Activated CD8-positive, alpha-beta memory T cell treated with anti-CD3 and anti-CD28 coated beads for 36 hours (primary cell): Measurements from ENCODE around the gene SCO2. TPM values are rescaled to one million over a fixed set of nuclear protein-coding genes. Genes with fewer than 3 reads are reported as not detected.

Experiments used
- CTCF ChIA-PET: fragments of 350-600 bp; sonication (Branson Sonifier 250); formaldehyde crosslinking; loops from one replicate; lab custom pipeline; 2021; ENCODE audit warnings: antibody characterized with exemption; lab: Charles Lee
- POLR2A ChIA-PET: fragments of 350-600 bp; sonication (Branson Sonifier 250); formaldehyde crosslinking; loops from one replicate; lab custom pipeline; 2021; ENCODE audit warnings: antibody characterized with exemption; lab: Charles Lee
- total RNA-seq, 2 experiments: library from RNA; stranded (reverse); gene quantifications; one replicate each; pipeline ENCODE4 v1.2.3, GENCODE V29; 2021

SCO2 gene, protein sequence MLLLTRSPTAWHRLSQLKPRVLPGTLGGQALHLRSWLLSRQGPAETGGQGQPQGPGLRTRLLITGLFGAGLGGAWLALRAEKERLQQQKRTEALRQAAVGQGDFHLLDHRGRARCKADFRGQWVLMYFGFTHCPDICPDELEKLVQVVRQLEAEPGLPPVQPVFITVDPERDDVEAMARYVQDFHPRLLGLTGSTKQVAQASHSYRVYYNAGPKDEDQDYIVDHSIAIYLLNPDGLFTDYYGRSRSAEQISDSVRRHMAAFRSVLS
- 1 to 10 TPM in 1 of 2 experiments, under 1 TPM in 1; 0.97 to 4.1 TPM for total RNA-seq

DNA sequence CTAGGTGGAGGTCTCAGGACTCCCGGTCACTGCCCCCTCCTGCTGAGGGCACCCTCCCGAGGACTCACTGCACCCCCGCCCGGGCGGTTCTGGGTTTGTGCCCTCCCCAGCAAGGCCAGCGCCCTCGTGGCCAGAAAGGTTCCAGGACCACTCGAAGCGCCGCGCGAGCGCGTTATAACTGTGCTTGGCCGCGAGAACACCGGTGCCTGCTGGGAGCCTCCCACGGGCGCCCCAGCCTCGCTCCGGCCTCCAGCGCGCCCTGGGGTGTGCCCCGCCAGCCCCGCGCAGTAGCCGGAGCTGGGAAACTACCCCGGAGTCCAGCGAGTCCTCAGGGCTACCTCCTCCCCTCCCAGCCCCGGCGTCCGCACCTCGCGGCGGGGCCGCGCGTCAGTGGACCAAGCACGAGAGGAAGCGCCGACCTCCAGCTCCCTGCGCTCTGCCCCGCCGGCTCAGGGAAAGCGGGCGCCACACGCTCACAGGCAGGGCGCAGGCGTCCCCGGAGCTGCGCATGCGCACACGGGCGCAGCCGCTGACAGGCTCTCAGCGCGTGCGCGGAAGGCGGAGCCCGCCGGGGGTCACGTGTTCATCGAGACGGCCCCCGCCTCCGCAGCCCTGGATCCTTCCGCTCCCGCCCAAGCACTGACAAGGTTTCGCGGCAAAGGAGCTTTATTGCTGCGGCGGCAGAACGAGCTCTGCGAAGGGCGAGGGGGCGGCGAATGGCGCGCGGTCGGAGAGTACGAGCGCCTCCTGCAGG, at the start of gene SCO2:
Gene SCO2, minus strand, starts transcription at position 495 of the 754 bp plus-strand sequence. CDS start 1,187 bp downstream, outside the sequence.
- POLR2A ChIA-PET: interaction anchor here (0.5 to 7.7 kb wide), 22 partner anchors 10 to 281 kb away, joined by 3 to 93 read pairs (median 5); partner anchors contain the start of genes KLHDC7B, LMF2, NCAPH2 and SYCE3
- CTCF ChIA-PET: interaction anchor here (0.6 to 3.0 kb wide), 31 partner anchors 10 to 274 kb away, joined by 3 to 47 read pairs (median 4); partner anchors contain the start of genes CHKB, HDAC10, KLHDC7B and LMF2

DNA sequence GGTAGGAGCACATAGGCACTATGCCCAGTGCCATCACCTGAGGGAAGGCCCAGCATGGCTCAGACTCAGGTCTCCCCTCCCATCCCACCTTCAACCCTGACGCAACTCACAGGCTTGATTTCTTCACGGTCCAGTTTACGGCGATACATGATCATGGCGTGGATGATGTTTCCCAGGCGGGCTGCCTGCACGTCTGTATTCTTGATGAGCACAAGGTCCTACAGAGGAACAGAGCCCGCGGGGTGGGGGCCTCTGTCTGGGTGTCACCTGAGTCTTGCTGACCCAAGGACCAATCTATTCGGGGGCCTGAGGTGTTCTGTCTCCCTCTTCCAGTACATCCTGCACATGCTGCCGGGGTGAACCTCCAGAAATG, 49.0 kb upstream of the SCO2 start:
- POLR2A ChIA-PET: no interaction called here
- CTCF ChIA-PET: interaction anchor here (0.8 to 1.2 kb wide), 2 partner anchors 11 to 47 kb away, joined by 3 read pairs; partner anchors contain the start of gene SYCE3

DNA sequence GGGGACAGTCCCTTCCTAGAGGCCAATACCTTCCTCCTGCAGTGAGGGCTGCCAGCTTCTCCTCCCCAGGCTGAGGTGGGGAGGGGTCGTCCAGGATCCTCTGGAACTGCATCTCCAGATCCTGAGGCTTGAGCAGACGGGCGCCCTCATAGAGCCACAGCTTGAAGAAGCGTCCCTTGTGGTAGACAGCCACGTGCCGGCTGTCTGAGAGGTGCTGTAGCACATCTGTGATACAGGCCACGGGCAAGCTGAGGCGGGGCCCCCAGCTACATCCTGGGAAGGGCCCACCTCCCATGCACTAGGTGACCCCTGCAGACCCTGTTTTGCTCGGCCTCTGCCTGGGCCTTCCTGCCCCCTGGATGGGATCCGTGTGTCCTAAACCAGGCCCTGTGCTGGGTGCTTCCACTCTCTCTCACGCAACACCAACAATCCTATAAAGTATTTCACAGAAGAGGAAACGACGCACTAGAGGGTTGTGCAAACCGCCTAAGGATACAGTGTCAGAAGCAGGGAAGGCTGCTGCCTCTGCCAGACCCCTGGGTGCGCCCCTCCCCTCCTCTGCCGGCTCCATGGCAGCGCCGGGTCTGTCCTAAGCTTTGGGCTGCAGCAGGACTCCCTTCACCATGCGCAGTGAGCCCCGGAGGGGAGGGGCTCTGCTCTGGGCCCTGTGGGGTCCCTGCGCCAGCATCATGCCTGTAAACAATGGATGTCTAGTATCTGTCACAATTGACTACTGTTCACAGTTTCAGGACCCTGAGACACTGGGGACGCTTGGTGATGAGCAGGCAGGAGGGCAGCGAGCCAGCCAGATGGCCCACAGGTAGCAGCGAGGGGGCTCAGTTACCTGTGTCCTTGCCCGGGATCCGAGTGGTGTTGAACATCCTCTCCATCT, 48.3 kb upstream of the SCO2 start:
- POLR2A ChIA-PET: interaction anchor here (0.5 kb wide), 1 partner anchor 49 kb away, joined by 3 read pairs; no protein-coding TSS in a partner anchor
- CTCF ChIA-PET: interaction anchor here (1.2 to 1.7 kb wide), 2 partner anchors 11 to 26 kb away, joined by 3 read pairs; partner anchors contain the start of gene SYCE3

DNA sequence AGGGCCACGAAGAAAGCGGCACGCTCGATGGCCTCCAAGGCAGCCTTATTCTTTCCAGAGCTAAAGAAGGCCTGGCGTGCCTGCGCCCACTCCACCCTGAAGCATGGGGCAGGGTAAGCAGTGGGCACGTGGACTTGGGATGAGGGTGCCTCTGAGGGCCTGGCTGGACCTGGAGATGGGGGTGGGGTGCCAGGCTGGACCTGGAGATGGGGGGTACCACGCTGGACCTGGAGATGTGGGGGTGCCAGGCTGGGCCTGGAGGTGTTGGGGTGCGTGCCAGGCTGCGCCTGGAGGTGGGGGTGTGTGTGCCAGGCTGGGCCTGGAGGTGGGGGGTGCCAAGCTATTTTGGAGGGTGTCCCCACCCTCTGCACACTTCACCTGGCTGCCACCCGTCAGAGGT, 47.6 kb upstream of the SCO2 start:
- CTCF ChIA-PET: interaction anchor here (1.0 to 1.7 kb wide), 3 partner anchors 10 to 75 kb away, joined by 3 to 4 read pairs (median 3); partner anchors contain the start of gene SYCE3
- POLR2A ChIA-PET: interaction anchor here (1.0 kb wide), 1 partner anchor 49 kb away, joined by 10 read pairs; no protein-coding TSS in a partner anchor

DNA sequence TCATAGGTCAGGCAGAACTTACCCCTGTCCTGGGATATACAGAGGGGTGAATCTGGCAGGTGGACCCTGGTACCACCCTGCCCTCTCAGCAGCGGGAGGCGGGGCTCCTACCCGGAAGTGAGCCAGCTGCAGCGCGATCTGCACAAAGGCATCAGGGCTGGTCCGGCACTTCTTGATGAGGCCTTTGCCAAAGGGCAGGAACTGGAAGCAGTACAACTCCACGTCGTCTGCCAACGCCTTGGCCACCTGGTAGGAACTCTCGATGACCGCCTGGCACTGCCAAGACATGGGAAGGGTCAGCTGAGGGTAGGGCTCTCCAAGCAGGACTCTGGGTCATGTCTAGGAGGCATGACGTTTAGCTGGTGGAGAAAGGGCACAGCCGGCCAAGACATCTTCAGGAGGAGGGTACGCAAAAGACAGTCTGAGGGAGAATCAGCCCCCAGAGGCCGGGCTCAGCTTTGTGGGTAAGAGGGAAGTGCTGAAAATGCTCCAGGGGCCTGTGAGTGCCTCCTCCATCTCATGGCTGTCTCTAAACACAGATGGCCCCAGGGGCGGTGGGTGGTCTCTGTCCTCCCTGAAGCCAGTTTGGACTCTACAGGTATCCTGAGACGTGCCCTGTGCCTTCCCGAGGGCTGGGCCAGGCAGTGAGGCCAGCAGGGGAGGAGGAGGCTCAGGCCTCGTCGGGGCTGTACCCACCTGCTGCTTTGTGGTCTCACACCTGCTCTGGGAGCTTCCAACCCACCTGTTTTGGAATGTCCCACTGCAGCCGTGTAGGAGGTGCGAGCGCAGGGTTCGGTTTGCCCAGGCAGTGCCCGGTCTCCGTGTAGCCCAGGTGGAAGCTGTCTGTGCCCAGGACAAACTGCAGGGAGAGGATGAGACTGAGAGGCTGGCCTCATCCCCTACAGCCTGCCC, 46.1 kb upstream of the SCO2 start:
- ChIA-PET POLR2A (interaction anchor here (0.7 kb wide), 1 partner anchor 46 kb away, joined by 3 read pairs; the partner anchor contains the start of gene SCO2), CTCF (no interaction called here)

DNA sequence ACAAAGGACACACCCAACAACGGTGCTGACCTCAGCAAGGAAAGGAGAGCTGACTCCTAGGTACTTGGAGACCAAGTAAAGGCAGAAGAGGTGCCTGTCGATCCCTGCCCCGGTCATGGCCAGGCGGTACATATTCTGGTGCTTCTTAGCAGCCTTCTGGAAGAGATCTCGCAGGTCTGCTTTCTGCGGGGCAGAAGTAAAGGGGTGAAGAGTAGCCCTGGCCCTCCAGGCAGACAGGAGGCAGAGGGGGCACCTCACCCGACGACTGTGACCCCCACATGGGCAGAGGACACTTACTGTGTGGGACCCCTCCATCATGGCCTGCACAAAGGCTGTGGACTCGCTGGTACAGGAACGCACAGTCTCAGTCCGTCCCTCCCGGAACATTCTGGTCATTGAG, 45.5 kb upstream of the SCO2 start:
- ChIA-PET POLR2A (interaction anchor here (0.7 kb wide), 1 partner anchor 46 kb away, joined by 3 read pairs; the partner anchor contains the start of gene SCO2), CTCF (no interaction called here)

DNA sequence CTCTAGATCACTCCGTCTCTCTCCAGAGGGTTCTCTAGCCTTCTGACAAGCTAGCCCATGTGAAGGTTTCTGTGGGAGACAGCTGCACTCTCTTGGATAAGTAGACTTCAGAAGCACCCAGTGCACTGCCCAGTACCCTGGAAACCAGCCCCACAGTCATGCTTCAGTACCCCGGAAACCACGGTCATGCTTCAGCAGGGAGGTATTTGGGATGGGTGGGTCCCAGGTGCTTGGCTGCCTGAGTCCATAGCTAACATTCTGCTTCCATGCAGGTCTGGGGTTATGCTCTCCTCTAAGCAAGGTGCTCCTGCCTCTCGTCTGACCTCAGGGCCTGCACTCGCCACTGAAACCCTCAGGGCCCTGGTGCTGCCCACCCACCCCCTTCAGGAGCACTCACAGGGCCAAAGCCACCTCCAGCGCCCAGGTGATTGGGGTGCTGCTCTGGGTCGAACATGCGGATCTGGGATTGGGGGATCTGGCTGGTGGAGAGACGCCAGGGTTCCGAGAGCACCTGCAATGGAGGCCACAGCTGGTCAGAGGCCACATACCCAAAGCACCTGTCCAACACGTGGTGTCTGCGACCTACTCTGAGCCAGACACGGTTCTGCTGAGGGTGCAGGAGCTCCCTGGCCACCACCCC, 44.6 kb upstream of the SCO2 start:
- CTCF ChIA-PET: interaction anchor here (0.9 to 1.2 kb wide), 2 partner anchors 9 to 44 kb away, joined by 3 read pairs; partner anchors contain the start of gene SCO2
- POLR2A ChIA-PET: interaction anchor here (1.0 kb wide), 1 partner anchor 30 kb away, joined by 3 read pairs; no protein-coding TSS in a partner anchor

DNA sequence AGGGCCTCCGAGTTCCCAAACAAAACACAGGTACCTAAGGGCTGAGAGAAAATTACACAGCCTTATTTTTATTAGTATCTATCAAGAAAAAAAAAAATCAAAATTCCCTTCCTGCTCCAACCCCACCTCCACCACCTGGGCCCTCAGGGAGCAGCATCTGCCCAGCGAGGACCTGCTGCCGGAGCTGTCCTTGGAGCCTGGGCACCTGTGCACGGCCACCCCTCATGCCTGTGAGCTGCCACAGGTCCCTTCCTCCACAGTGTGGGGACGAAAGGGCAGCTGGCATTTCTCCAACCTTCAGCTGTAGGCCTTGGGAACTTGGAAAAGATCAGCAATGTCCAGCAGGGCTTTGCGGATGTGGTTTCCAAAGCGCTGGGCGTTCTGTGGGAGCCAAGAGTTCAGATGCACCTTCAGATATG, 43.7 kb upstream of the SCO2 start:
- CTCF ChIA-PET: no interaction called here
- POLR2A ChIA-PET: no interaction called here

DNA sequence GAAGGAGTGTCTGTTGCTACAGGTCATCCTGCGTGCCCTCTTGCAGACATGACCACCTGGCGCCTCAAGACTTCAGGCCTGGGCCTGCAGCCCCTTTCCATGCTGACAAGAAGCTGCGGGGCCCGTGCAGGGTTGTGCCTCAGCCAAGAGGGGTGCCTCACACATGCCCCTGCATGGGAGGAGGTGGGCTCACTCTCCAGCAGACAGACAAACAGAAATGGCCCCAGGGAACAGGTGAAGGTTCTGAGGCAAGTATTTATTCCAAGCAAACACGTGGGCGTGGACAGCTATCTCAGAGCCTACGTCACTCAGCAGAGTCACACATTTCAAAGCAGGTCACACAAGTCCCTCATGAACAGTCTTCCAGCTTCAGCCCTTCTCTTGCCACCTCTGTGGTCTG, 43.2 kb upstream of the SCO2 start:
- POLR2A ChIA-PET: no interaction called here
- CTCF ChIA-PET: no interaction called here

DNA sequence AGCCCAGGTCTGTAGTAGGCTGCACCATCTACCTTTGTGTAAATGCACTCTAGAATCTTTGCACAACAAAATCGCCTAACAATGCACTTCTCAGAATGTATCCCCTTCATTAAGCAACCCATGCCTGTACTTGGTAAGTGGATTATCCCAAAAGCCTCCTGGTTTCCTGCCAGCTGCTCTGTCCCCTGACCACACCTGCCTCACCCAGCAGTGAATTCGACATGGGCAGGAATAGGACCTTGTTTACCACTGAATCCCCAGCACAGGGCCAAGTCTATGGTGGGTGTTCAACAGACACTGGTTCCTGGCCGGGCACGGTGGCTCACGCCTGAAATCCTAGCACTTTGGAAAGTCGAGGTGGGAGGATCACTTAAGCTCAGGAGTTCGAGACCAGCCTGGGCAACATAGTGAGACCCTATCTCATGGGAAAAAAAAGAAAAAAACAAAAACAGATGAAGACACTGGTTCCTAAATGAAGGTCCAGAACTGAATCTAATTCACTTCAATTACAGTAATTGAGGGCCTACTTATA, 42.4 kb upstream of the SCO2 start:
- CTCF ChIA-PET: no interaction called here
- POLR2A ChIA-PET: no interaction called here

DNA sequence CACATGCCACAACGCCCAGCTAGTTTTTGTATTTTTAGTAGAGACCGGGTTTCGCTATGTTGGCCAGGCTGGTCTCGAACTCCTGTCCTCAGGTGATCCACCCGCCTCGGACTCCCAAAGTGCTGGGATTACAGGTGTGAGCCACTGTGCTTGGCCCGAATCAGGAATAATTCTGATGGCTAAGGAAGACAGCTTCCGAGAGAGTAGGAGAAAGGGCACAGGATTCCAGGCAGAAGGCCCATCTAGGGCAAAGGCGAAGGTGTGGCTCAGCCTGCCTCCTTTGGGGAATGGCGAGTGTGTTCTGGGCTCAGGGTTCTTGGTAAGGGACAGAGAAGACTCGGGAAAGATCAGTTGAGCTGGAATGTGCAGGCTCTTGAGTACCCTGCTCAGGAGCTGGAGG, 38.9 kb upstream of the SCO2 start:
- CTCF ChIA-PET: interaction anchor here (1.0 to 3.3 kb wide), 7 partner anchors 11 to 57 kb away, joined by 3 to 38 read pairs (median 7); partner anchors contain the start of genes CHKB and SCO2

DNA sequence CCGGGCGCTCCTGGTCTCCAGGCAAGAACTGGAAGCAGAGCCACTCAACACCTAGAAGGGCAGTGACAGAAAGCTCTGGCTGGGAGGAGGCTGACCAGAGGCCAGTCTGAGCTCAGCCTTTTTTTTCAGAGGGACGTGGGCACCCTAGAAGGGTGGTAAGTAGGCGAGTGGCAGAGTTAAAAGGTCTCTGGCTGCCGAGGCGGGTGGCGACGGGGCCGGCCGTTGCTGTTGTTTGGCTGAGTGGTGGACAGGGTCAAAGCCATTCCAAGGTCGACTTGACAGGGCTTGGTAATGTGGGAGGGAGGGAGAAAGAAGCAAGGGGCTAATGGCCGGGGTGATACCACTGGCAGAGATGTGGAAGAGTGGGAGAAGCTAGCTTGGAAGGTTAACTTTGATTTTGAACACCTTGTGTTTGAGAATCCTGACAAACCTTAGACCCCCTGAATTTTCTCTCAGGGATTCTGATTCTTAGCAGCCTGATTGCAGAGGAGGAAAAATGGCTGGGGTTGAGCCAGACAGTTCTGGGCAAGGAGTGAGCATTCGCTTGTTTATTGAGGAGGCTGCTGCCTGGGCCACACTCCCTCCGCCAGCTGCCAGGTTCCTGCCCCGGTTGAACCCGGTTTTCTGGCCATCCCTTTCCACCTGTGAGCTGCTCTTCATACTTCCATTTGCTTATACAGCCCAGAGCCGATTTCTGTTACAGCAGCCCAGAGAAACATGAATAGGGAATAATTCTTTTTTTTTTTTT, 38.2 kb upstream of the SCO2 start:
- POLR2A ChIA-PET: interaction anchor here (0.5 to 1.9 kb wide), 11 partner anchors 13 to 65 kb away, joined by 3 to 22 read pairs (median 3); partner anchors contain the start of genes ARSA, KLHDC7B, LMF2 and SCO2
- CTCF ChIA-PET: interaction anchor here (0.6 to 3.3 kb wide), 24 partner anchors 9 to 64 kb away, joined by 3 to 38 read pairs (median 6); partner anchors contain the start of genes CHKB, KLHDC7B, LMF2 and NCAPH2

More for the DNA sequence above, 38.9 kb upstream of the SCO2 start:
- POLR2A ChIA-PET: interaction anchor here (0.8 to 1.2 kb wide), 2 partner anchors 16 to 38 kb away, joined by 3 to 4 read pairs; no protein-coding TSS in a partner anchor

DNA sequence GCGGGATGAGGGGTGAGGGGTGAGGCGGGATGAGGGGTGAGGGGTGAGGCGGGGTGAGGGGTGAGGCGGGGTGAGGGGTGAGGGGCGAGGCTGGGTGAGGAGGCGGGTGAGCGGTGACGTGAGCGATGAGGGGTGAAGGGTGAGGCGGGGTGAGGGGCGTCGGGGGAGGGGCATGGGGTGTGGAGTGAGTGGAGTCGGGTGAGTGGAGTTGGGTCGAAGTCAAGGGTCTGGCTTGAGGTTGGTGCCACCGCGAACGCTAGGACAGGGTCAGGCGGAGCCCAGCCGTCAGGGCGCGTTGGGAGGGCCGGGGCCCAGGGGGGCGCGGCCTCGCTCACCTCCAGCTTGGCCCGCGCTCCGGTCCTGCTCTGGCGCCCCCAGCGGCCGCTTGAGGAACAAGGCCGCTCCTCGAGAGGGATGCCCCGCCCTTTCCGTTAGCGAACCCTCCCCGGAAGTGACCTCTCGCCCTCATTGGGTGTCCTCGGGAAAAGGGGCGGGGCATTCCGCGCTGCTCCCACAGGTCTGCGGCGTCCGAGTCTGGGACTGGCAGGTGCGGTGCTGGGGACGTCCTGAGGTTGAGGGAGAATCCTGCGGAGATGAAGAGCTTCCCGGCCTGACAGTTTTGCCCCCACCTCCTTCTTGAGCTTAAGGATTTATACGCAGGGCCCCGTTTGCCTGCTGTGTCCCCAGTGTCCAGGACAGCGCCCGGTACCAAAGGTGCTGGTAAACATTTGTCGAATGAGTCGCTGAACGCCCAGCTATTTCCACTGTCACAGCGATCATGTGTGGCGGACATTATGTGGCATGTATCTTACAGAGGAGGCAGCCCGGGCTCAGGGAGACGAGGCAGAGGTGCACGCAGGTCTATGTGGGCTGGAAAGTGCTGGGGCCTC, 37.4 kb upstream of the SCO2 start, which contains the start of gene SYCE3:
Gene SYCE3, minus strand, starts transcription at position 397 of the 890 bp plus-strand sequence. CDS start 6,514 bp downstream, outside the sequence.
- CTCF ChIA-PET: interaction anchor here (0.6 to 3.3 kb wide), 24 partner anchors 8 to 107 kb away, joined by 3 to 38 read pairs (median 5); partner anchors contain the start of genes CHKB, KLHDC7B, LMF2 and NCAPH2

More for the DNA sequence above, 37.4 kb upstream of the SCO2 start, which contains the start of gene SYCE3:
- POLR2A ChIA-PET: interaction anchor here (0.9 to 1.9 kb wide), 9 partner anchors 14 to 65 kb away, joined by 3 to 22 read pairs (median 3); partner anchors contain the start of genes ARSA, KLHDC7B, LMF2 and SCO2
